Measurements from ENCODE around the gene NOP16. TPM values are rescaled to one million over a fixed set of nuclear protein-coding genes. Genes with fewer than 3 reads are reported as not detected.

NOP16 gene
- total RNA-seq, 4 donors from 2014 or later, result 7.5 to 8.4 (median 8.2) TPM

GRCh38 chr5:176389135-176390123 lies 1.0 kb upstream of the NOP16 start:
- Histone ChIP-seq H3K36me3 (peaks cover 0 to 50% (median 0%) of the 10 kb centered on the region in 3 donors), H3K4me3 (peak overlapping the region; percentile 51 to 92 (median 73)), H3K4me1 (peaks cover 0 to 21% (median 7%) of the 10 kb centered on the region in 4 donors), H3K9me3 (no peaks in the 10 kb centered on the region), H3K27me3 (no peaks in the 10 kb centered on the region), H3K27ac (peak overlapping the region; percentile 86 to 98 (median 95))
- TF ChIP-seq POLR2A (IDR thresholded peaks at IDR 0.05), result peak; percentile 84 to 92
- no peak for TF ChIP-seq CTCF (IDR thresholded peaks at IDR 0.05)
- DNase-seq, result no peak

GRCh38 chr5:176388003-176388443 lies 375 bp downstream of the NOP16 start:
- Histone ChIP-seq H3K4me1 (peaks cover 0 to 21% (median 7%) of the 10 kb centered on the region in 4 donors), H3K4me3 (peak overlapping the region; percentile 51 to 92 (median 73)), H3K36me3 (peaks cover 0 to 54% (median 0%) of the 10 kb centered on the region in 3 donors), H3K27ac (peak overlapping the region; percentile 86 to 98 (median 95)), H3K9me3 (no peaks in the 10 kb centered on the region), H3K27me3 (no peaks in the 10 kb centered on the region)
- peak in 1 of 3 donors; percentile 54 for DNase-seq
- TF ChIP-seq POLR2A (IDR thresholded peaks at IDR 0.05) (no peak), CTCF (IDR thresholded peaks at IDR 0.05) (no peak)

GRCh38 chr5:176387384-176387925 lies 943 bp downstream of the NOP16 start:
- no peaks in the 10 kb centered on the region for H3K27me3 ChIP-seq
- H3K4me1 ChIP-seq, result peaks cover 0 to 21% (median 7%) of the 10 kb centered on the region in 4 donors
- peaks cover 0 to 53% (median 0%) of the 10 kb centered on the region in 3 donors for H3K36me3 ChIP-seq
- peak overlapping the region; percentile 51 to 92 (median 73) for H3K4me3 ChIP-seq
- TF ChIP-seq POLR2A (IDR thresholded peaks at IDR 0.05) (no peak), CTCF (IDR thresholded peaks at IDR 0.05) (no peak)
- no peaks in the 10 kb centered on the region for H3K9me3 ChIP-seq
- H3K27ac ChIP-seq, result no peak overlapping the region
- peak in 1 of 3 donors; percentile 18 for DNase-seq

GRCh38 chr5:176386491-176386890 lies 1.9 kb downstream of the NOP16 start:
- peaks cover 0 to 53% (median 0%) of the 10 kb centered on the region in 3 donors for H3K36me3 ChIP-seq
- no peaks in the 10 kb centered on the region for H3K9me3 ChIP-seq
- H3K4me3 ChIP-seq, result no peak overlapping the region
- no peaks in the 10 kb centered on the region for H3K27me3 ChIP-seq
- H3K27ac ChIP-seq, result no peak overlapping the region
- DNase-seq, result no peak
- no peak for TF ChIP-seq POLR2A (IDR thresholded peaks at IDR 0.05)
- no peak for TF ChIP-seq CTCF (IDR thresholded peaks at IDR 0.05)
- H3K4me1 ChIP-seq, result peaks cover 0 to 21% (median 7%) of the 10 kb centered on the region in 4 donors

- no peak overlapping the region for H3K4me3 ChIP-seq
- H3K36me3 ChIP-seq, result peaks cover 0 to 45% (median 0%) of the 10 kb centered on the region in 3 donors
- TF ChIP-seq CTCF (IDR thresholded peaks at IDR 0.05) (no peak), POLR2A (IDR thresholded peaks at IDR 0.05) (no peak)
- peaks cover 0 to 21% (median 7%) of the 10 kb centered on the region in 4 donors for H3K4me1 ChIP-seq
- no peak overlapping the region for H3K27ac ChIP-seq
- no peaks in the 10 kb centered on the region for H3K27me3 ChIP-seq
- no peaks in the 10 kb centered on the region for H3K9me3 ChIP-seq
- DNase-seq, result peak in 1 of 3 donors; percentile 19
Observed at GRCh38 chr5:176384991-176385390, 3.4 kb downstream of the NOP16 start.

All from Peyer's patch (tissue), 4 donors.